GM21723 (cell line): ENCODE results near the gene LITAF.
A peak's percentile ranks its signal among the peaks of the same experiment; 100 is the strongest.
"Not testable (repeated sequence)": the region's sequence is repeated elsewhere in the genome, so short reads cannot be mapped to it uniquely, and the experiment has no call there.

Experiments used
- ATAC-seq: cut with Tn5 transposase; IDR thresholded peaks from one replicate; pipeline ENCODE4 v1.9.1; 2021; ENCODE audit warnings: mild to moderate bottlenecking, moderate library complexity; ENCODE audit not compliant: unreplicated experiment

The LITAF gene

DNA sequence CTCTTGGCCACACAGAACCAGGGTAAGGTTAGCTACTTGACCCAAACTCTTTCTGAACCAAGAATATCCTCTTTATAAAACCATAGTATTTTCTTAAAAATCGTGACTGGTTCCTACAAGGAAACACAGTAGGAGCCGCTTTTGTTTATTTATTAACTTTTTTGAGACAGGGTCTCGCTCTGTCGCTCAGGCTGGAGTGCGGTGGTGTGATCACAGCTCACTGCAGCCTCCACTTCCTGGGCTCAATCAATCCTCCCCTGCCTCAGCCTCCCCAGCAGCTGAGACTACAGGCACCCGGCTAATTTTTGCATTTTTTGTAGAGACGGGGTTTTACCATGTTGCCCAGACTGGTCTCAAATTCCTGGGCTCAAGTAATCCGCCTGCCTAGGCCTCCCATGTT is 14.7 kb upstream of the LITAF start:
- ATAC-seq: no peak

- ATAC-seq: no peak
These were observed 12.9 kb upstream of the LITAF start for GRCh38 chr16:11599579-11599978.

DNA sequence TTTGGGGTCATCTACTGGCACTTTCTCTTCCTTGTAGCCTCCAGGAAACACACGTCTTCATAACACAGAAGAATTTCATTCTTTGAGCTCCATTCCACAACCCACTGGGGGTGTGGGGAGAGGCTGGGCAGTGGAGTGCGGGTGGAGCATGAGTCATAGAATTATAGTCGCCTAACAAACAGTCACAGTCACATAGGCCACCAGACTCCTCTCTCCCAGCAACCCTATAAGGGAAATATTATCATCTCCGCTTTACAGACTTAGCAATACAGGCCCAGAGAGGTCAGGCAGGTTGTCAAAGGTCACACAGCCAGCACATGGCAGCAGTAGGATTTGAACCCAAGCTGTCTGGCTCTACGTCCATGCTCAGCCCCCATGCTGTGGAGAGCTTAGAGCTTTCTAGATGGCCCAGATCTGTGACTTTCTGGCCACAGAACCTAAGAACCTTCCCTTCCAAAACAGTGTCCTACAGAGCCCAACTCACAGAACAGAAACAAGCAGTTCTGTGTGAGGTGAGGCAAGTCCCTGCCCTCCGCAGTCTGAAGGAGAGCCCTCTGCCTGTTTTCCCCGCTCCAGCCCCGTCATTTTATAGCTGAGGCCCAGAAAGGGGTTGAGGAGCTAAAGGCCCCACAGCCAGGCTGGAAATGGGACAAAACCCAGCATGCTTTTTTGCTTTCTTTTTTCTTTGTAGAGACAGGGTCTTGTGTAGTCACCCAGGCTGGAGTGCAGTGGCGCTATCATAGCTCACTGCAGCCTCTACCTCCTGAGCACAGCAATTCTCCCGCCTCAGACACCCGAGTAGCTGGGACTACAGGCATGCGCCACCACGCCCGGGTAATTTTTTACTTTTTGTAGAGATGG is 10.7 kb upstream of the LITAF start:
- ATAC-seq: no peak

- ATAC-seq: no peak
These were observed 10.0 kb upstream of the LITAF start for GRCh38 chr16:11596572-11597226.

- ATAC-seq: no peak
These were observed 6.9 kb upstream of the LITAF start for GRCh38 chr16:11593581-11593980.

- not testable (repeated sequence) for ATAC-seq
These were observed 6.4 kb upstream of the LITAF start for GRCh38 chr16:11593076-11593475.

- not testable (repeated sequence) for ATAC-seq
These were observed 4.9 kb upstream of the LITAF start for GRCh38 chr16:11591630-11592029.

GRCh38 chr16:11589198-11589550 is 2.5 kb upstream of the LITAF start:
- ATAC-seq: no peak

GRCh38 chr16:11588321-11589197 is 1.8 kb upstream of the LITAF start:
- no peak for ATAC-seq

DNA sequence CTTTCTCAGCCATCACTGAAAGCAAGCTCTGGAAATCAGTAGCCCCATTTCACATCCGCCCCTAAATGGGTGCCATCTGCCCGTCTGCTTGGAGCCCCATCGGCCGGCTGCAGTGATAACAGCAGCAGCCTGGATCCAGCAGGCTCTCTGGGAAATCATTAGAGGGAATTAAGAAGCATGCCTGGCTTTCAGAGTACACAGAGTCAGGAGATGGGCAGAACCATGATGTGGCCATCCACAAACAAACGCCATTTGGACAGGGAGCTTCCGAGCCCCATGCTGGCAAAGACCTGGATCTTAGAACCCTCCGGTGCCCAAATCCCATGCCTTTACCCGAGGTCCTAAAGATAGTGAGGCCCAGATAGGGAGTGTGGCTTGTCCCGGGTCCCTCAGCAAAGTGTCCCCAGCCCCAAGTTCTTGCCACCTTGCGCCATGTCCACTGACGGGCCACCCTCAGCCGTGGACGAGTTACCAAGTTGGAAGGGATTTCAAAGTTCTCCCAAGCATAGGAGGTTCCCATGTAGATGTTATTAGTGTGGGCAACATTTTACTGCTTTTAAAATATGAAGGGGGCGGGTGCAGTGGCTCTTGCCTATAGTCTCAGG is 1.0 kb upstream of the LITAF start:
- ATAC-seq: no peak

GRCh38 chr16:11586378-11586855 is 302 bp downstream of the LITAF start:
- ATAC-seq: peak; percentile 28

- no peak for ATAC-seq
These were observed 1.0 kb downstream of the LITAF start for GRCh38 chr16:11585460-11586377.

GRCh38 chr16:11583889-11584565 is 2.7 kb downstream of the LITAF start:
- no peak for ATAC-seq

GRCh38 chr16:11583166-11583565 is 3.6 kb downstream of the LITAF start:
- ATAC-seq: no peak

- ATAC-seq: no peak
These were observed 4.4 kb downstream of the LITAF start for GRCh38 chr16:11582157-11582814.

GRCh38 chr16:11581678-11582077 is 5.0 kb downstream of the LITAF start:
- ATAC-seq: no peak

DNA sequence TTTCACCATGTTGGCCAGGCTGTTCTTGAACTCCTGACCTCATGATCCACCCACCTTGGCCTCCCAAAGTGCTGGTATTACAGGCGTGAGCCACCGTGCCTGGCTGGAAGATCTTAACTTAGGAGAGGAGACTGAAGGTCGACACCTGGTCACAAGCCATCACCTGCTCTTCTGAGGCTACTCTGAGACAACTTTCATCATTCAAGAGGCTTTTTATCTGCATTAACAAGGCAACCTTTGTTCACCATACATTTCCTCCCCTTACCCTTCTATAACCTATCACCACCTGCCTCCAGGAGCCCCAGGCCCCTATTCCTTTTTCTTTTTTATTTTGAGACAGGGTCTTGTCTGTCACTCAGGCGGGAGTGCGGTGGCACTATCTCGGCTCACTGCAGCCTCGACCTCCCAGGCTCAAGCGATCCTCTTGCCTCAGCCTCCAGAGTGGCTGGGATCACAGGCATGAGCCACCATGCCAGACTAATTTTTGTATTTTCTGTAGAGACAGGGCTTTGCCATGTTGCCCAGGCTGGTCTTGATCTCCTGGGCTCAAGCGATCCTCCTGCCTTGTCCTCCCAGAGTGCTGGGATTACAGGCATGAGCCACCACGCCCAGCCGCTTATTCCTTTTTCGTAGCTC is 6.2 kb downstream of the LITAF start:
- no peak for ATAC-seq

DNA sequence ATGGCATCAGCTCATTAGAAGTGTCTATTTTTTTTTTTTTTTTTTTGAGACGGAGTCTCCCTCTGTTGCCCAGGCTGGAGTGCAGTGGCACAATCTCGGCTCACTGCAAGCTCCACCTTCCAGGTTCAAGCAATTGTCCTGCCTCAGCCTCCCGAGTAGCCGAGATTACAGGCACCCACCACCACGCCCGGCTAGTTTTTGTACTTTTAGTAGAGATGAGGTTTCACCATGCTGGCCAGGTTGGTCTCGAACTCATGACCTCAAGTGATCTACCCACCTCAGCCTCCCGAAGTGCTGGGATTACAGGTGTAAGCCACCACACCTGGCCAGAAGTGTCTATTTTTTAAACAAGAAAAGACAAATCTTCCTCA is 9.4 kb downstream of the LITAF start:
- not testable (repeated sequence) for ATAC-seq
